ENCODE results near the gene TIMMDC1. TPM values are rescaled to one million over a fixed set of nuclear protein-coding genes. Genes with fewer than 3 reads are reported as not detected.

TIMMDC1 gene, protein sequence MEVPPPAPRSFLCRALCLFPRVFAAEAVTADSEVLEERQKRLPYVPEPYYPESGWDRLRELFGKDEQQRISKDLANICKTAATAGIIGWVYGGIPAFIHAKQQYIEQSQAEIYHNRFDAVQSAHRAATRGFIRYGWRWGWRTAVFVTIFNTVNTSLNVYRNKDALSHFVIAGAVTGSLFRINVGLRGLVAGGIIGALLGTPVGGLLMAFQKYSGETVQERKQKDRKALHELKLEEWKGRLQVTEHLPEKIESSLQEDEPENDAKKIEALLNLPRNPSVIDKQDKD
- total RNA-seq, result 10 to 100 TPM; 43.9 to 76.1 (median 47.0) TPM

DNA sequence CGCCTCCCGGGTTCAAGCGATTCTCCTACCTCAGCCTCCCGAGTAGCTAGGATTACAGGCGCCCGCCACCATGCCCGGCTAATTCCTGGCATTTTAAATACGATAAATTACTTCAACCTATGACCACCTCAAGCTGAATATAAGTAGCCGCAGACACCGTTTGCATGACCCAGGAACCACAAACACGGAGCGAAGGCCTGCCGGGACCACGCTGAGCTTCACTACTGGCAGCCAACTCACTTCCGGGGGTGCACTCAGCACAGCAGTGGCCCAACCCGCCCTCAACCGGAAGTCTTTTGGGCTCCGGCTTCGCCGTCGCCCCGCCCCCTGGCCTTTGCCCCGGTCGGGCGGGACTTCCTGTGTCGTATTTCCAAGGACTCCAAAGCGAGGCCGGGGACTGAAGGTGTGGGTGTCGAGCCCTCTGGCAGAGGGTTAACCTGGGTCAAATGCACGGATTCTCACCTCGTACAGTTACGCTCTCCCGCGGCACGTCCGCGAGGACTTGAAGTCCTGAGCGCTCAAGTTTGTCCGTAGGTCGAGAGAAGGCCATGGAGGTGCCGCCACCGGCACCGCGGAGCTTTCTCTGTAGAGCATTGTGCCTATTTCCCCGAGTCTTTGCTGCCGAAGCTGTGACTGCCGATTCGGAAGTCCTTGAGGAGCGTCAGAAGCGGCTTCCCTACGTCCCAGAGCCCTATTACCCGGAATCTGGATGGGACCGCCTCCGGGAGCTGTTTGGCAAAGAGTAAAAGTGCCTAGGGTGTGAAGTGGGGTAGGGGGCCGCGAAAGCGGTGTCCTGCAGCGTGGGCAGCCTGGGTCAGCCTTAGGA is at the start of gene TIMMDC1:
Gene TIMMDC1 (plus strand): TSS at position 362 of the 826 bp plus-strand sequence. CDS start 187 bp downstream, at position 549.
- TF ChIP-seq, protein P1, sequence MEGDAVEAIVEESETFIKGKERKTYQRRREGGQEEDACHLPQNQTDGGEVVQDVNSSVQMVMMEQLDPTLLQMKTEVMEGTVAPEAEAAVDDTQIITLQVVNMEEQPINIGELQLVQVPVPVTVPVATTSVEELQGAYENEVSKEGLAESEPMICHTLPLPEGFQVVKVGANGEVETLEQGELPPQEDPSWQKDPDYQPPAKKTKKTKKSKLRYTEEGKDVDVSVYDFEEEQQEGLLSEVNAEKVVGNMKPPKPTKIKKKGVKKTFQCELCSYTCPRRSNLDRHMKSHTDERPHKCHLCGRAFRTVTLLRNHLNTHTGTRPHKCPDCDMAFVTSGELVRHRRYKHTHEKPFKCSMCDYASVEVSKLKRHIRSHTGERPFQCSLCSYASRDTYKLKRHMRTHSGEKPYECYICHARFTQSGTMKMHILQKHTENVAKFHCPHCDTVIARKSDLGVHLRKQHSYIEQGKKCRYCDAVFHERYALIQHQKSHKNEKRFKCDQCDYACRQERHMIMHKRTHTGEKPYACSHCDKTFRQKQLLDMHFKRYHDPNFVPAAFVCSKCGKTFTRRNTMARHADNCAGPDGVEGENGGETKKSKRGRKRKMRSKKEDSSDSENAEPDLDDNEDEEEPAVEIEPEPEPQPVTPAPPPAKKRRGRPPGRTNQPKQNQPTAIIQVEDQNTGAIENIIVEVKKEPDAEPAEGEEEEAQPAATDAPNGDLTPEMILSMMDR (IDR thresholded peaks at IDR 0.05; ENCODE audit: low read depth), result no peak

DNA sequence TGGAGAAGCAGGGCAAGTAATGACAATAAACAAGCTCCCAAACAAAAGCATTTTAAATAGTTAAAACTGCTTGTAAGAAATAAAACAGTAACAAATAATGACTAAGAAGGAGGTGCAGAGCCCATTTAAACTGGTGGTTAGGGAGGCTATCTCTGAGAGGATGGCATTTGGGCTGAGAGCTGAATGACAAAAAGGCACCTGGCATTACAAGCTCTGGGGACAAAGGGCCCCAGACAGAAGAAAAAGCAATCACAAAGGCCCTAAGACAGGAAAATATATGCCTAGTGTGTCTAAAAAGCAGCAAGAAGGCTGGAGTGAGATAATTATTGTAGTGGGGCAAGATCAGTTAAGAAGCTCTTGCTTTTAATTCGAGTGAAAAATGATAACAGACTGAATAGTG is 44.5 kb upstream of the TIMMDC1 start:
- TF ChIP-seq, protein P1 (IDR thresholded peaks at IDR 0.05; ENCODE audit: low read depth), result no peak

DNA sequence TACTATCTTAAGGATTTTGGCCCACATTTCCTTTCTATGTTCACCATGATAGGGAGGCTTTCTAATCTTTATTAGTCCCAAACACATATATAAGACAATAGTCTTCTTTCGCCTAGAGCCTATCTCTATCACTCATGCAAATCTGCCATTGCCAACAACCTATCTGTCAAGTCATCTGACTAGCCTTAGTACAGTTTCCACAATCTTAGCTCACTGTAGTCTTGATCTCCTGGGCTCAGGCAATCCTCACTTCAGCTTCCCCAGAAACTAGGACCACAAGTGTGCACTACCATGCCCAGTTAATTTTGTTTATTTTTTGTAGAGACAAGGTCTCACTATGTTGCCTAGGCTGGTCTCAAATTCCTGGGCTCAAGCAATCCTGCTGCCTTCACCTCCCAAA is 41.9 kb upstream of the TIMMDC1 start:
- TF ChIP-seq, protein P1 (IDR thresholded peaks at IDR 0.05; ENCODE audit: low read depth), result no peak

DNA sequence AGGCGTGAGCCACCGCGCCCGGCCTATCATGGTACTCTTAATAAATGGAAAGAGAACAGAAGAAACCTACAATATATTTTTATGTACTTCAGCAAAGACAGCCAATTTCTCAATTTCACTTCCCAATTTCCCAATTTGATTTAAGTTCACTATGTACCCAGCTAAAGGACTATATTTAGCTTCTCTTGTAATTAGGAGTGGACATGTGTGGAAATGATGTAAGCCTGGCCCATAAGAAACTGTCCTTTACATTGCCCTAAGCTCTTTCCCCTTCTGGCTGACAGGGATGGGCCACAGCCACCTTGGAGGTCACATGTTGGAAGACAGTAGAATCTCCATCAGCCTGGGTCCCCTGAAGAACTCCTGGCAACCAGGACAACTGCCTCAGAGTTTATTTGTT is 41.1 kb upstream of the TIMMDC1 start:
- TF ChIP-seq, protein P1 (IDR thresholded peaks at IDR 0.05; ENCODE audit: low read depth), result no peak

DNA sequence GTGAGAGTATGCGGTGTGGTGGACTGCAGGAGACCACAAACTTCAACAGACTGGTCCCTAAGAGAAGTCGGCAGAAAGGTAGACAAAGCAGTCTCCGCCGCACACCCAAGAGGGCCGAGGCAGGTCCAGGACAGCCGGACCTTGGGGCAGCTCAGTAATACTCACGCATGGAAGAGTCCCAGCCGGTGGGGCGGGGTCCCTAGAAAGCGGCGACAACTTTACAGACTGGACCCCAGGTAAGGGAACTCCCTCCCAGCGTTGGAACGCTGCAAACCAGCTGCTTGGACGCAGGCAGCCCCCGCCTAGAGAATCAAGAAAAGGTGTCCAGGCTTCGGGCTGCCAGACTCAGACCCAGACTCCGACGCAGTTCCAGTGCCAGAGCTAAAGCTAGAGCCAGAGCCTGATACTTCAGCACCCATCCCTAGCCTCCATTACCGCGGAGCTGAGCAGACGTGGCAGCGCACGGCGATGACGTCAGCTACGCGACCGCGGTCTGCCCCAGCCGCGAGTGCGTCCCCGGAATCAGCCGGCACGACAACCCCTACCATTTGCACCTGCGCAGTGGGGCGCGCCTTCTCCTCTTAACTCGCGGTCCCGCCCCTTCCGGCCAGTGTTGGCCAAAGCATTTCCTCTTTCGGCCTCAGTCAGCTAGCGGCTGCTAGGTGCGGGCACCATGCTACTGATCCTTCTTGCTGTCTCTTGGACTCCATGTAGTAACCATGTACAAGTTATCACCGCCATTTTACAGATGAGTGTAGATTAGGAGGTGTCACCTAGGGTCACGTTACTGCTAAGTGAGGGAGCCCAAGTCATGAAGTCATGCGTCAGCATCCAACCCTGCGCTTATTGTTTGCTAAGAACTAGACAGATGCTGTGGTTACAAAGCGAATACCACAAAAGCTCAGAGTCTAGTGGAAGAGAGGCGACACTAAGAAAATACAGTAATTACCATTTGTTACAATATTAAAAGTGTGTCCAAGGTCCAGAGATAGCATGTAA is 34.9 kb upstream of the TIMMDC1 start, which contains the start of gene TMEM39A:
Gene TMEM39A (minus strand): TSS at position 445 of the 999 bp plus-strand sequence. CDS start 1,541 bp downstream, outside the sequence.
- TF ChIP-seq, protein P1 (IDR thresholded peaks at IDR 0.05; ENCODE audit: low read depth), result no peak

DNA sequence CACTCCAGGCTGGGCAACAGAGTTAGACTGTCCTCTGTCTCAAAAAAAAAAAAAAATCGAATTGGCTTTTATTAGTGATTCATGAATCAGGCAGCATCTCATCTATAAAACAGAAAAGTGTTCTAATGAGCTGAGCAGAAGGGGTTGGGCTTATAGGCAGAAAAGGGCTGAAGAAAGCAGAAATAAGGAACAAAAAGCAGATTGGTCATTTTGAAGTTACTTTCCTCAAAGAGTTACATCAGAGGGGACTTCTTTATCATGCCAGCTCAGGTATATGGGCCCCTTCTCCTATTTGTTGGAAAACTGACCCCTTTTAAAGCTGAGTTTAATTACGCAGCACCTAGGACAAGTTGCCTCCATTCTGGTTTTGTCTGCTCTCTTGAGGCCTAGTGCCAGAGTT is 30.3 kb upstream of the TIMMDC1 start:
- TF ChIP-seq, protein P1 (IDR thresholded peaks at IDR 0.05; ENCODE audit: low read depth), result no peak
